CD4-positive, alpha-beta memory T cell (primary cell): Measurements from ENCODE around the gene BCL2L11. TPM values are rescaled to one million over a fixed set of nuclear protein-coding genes. Genes with fewer than 3 reads are reported as not detected.
A peak's percentile ranks its signal among the peaks of the same experiment; 100 is the strongest.

Experiments
- CTCF ChIA-PET: fragments of 350-600 bp; sonication (Branson Sonifier 250); formaldehyde crosslinking; loops from one replicate; lab custom pipeline; 2021; ENCODE audit warnings: inconsistent platforms; ENCODE audit not compliant: partially characterized antibody; lab: Charles Lee
- POLR2A ChIA-PET: fragments of 350-600 bp; sonication (Branson Sonifier 250); formaldehyde crosslinking; loops from one replicate; lab custom pipeline; 2021; ENCODE audit not compliant: partially characterized antibody; lab: Charles Lee
- DNase-seq, 5 donors: peaks; one replicate each; pipeline versions ENCODE4 v3.0.0 to v3.0.0-alpha.2; 2020 to 2022; ENCODE audit warnings: mixed read lengths in 1 of 5
- H3K27ac ChIP-seq: one replicate; pipeline ENCODE4 v1.7.0; 2013; ENCODE audit warnings: low read depth, low read length
- H3K27me3 ChIP-seq: 2 replicates; pipeline ENCODE4 v1.7.0; 2013; ENCODE audit warnings: mild to moderate bottlenecking, low read length, moderate library complexity; ENCODE audit not compliant: insufficient read depth
- H3K36me3 ChIP-seq: 2 replicates; pipeline ENCODE4 v1.7.0; 2013; ENCODE audit warnings: mild to moderate bottlenecking, low read length, moderate library complexity; ENCODE audit not compliant: insufficient read depth
- H3K4me1 ChIP-seq: 2 replicates; pipeline ENCODE4 v1.7.0; 2013; ENCODE audit warnings: mild to moderate bottlenecking, low read length, moderate library complexity; ENCODE audit not compliant: insufficient read depth
- H3K4me3 ChIP-seq, 2 donors: one replicate each; pipeline ENCODE4 v1.7.0; 2013; ENCODE audit warnings: low read length in 2 of 2, mild to moderate bottlenecking in 1 of 2
- H3K9me3 ChIP-seq, 2 donors: one replicate each; pipeline ENCODE4 v1.7.0; 2013; ENCODE audit warnings: low read length in 2 of 2, control low read depth in 1 of 2; ENCODE audit not compliant: control insufficient read depth in 1 of 2
- H3K27ac Mint-ChIP-seq, 7 donors: one replicate each; pipeline ENCODE4 v1.8.0; 2020 to 2021; ENCODE audit warnings: mixed read lengths in 7 of 7, mild to moderate bottlenecking in 6 of 7, inconsistent platforms in 3 of 7, moderate library complexity in 3 of 7
- H3K27me3 Mint-ChIP-seq, 2 donors: one replicate each; pipeline ENCODE4 v1.8.0; 2020 to 2021; ENCODE audit warnings: mixed read lengths in 2 of 2
- H3K36me3 Mint-ChIP-seq, 2 donors: one replicate each; pipeline ENCODE4 v1.8.0; 2020 to 2021; ENCODE audit warnings: mixed read lengths in 2 of 2, inconsistent platforms in 1 of 2, mild to moderate bottlenecking in 1 of 2
- H3K4me1 Mint-ChIP-seq, 4 donors: one replicate each; pipeline ENCODE4 v1.8.0; 2020 to 2021; ENCODE audit warnings: mixed read lengths in 4 of 4, mild to moderate bottlenecking in 1 of 4
- H3K4me3 Mint-ChIP-seq, 8 donors: one replicate each; pipeline ENCODE4 v1.8.0; 2020 to 2021; ENCODE audit warnings: mixed read lengths in 8 of 8, mild to moderate bottlenecking in 7 of 8, moderate library complexity in 6 of 8, inconsistent platforms in 3 of 8
- H3K9me3 Mint-ChIP-seq, 8 donors: one replicate each; pipeline ENCODE4 v1.8.0; 2020 to 2021; ENCODE audit warnings: mixed read lengths in 8 of 8, mild to moderate bottlenecking in 5 of 8, inconsistent platforms in 3 of 8, moderate library complexity in 1 of 8
- intact Hi-C: fragments of 100-400 bp; cut with micrococcal nuclease; formaldehyde crosslinking; loops from one replicate; pipeline ENCODE4 v1.15.1; 2023
- polyA plus RNA-seq, 2 donors: library from polyadenylated mRNA; unstranded; fragments of 300-500 nt; fragmentation: Illumina TruSeq; gene quantifications; one replicate each; pipeline ENCODE4 v1.2.3, GENCODE V29; 2021
- total RNA-seq, 2 experiments: library from RNA; stranded (reverse); gene quantifications; one replicate each; pipeline ENCODE4 v1.2.3, GENCODE V29; 2021

Gene BCL2L11
- total and polyA plus RNA-seq, 4 experiments from 2014 or later, result 4.7 to 34.1 (median 24.6) TPM

DNA sequence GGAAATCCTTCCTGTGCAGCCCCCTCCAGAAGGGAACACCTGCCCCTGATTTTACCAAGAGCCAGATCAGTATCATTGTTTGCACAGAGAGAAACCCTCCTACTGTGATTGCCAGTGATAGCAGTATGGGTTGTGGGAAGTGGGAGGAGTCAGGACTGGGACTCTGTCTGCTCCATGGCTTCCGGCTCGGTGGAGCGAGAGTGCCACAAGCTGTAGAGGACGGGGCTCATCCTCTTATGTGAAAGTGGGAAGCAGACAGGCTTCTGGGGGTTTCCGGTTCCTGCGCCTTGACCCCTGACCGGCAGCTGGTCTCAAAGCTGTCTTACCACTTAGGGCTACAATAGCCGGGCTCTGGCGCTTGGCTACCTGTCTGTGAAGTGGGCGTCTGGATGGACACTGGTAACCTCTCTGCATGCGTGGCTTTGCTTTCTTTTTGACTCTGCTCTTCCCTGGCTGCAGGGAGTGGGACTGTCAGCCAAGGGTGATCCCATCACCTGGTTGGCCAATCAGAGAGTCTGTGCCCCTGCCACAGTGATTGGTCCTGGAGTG is 79.7 kb downstream of the BCL2L11 start:
- no peaks in the 10 kb centered on the region for H3K4me1 ChIP-seq
- no peaks in the 10 kb centered on the region for H3K36me3 ChIP-seq
- ChIA-PET POLR2A (no interaction called here), CTCF (no interaction called here)
- H3K27me3 Mint-ChIP-seq, result no peaks in the 10 kb centered on the region
- peak overlapping the region in 1 of 7 donors; percentile 62 for H3K27ac Mint-ChIP-seq
- no peaks in the 10 kb centered on the region for H3K27me3 ChIP-seq
- H3K27ac ChIP-seq, result no peak overlapping the region
- H3K36me3 Mint-ChIP-seq, result no peaks in the 10 kb centered on the region
- H3K4me1 Mint-ChIP-seq, result peaks cover 0 to 5% (median 2%) of the 10 kb centered on the region in 4 donors
- no peak for DNase-seq
- H3K9me3 Mint-ChIP-seq, result no peaks in the 10 kb centered on the region
- no peaks in the 10 kb centered on the region for H3K9me3 ChIP-seq
- intact Hi-C loops, result no loop called here
- no peak overlapping the region for H3K4me3 Mint-ChIP-seq
- no peak overlapping the region for H3K4me3 ChIP-seq

DNA sequence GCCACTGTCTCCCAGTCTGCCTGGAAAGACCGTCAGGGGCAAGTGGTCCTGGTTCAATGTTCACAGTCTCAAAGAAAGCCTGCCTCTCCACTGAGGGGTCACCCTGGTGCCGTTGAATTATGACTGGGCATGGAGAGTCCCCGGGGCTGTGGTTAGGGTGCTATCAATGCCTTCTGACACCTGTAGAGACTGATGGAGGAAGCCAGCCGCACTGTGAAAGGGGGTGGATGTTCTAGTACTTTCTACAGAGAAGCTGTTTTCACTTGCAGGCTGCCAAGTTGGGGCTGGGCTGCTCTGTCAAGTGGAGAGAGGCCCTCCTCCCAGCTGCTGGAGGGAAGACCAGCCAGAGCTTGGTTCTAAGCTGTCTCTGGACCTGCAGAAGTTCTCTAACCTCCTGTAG is 80.5 kb downstream of the BCL2L11 start:
- H3K27me3 Mint-ChIP-seq, result no peaks in the 10 kb centered on the region
- Histone ChIP-seq H3K9me3 (no peaks in the 10 kb centered on the region), H3K4me1 (no peaks in the 10 kb centered on the region), H3K36me3 (no peaks in the 10 kb centered on the region), H3K27ac (no peak overlapping the region), H3K27me3 (no peaks in the 10 kb centered on the region), H3K4me3 (no peak overlapping the region)
- no peak for DNase-seq
- H3K4me3 Mint-ChIP-seq, result no peak overlapping the region
- POLR2A ChIA-PET, result no interaction called here
- CTCF ChIA-PET, result no interaction called here
- no peaks in the 10 kb centered on the region for H3K36me3 Mint-ChIP-seq
- H3K9me3 Mint-ChIP-seq, result no peaks in the 10 kb centered on the region
- H3K4me1 Mint-ChIP-seq, result peaks cover 0 to 5% (median 2%) of the 10 kb centered on the region in 4 donors
- H3K27ac Mint-ChIP-seq, result no peak overlapping the region
- intact Hi-C loops, result no loop called here

DNA sequence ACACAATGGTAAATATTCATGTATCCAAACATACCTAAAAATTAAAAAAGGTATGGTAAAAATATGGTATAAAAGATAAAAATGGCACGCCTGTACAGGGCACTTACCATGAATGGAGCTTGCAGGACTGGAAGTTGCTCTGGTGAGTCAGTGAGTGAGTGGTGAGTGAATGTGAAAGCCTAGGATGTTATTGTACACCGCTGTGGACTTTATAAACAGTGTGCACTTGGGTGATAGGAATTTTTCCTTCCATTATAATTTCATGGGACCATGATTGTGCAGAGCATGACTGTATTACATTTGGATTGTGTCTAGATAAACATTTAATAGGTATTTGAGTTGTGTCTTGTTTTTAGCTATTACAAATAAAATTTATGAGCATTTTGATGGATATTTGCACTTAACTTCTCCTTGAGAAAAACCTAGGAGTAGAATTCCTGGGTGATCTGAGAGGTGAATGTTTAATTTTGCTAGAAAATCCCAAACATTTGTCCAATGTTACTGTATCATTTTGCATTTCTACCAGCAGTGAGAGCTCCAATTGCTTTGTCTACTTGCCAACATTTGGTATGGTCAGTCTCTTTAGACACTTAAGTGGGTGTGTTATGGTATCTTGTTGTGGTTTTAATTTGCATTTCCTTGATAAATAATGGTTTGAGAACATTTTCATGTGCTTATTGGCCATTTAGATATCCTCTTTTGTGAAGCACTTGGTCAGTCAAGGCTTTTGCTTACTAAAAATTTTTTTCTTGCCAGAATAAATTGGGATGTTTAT is 81.7 kb downstream of the BCL2L11 start:
- DNase-seq, result no peak
- no peaks in the 10 kb centered on the region for H3K4me1 Mint-ChIP-seq
- no peaks in the 10 kb centered on the region for H3K36me3 Mint-ChIP-seq
- Histone ChIP-seq H3K4me3 (no peak overlapping the region), H3K9me3 (no peaks in the 10 kb centered on the region), H3K36me3 (no peaks in the 10 kb centered on the region), H3K4me1 (no peaks in the 10 kb centered on the region), H3K27ac (no peak overlapping the region), H3K27me3 (no peaks in the 10 kb centered on the region)
- intact Hi-C loops, result no loop called here
- H3K27me3 Mint-ChIP-seq, result no peaks in the 10 kb centered on the region
- no peak overlapping the region for H3K4me3 Mint-ChIP-seq
- ChIA-PET POLR2A (no interaction called here), CTCF (no interaction called here)
- H3K27ac Mint-ChIP-seq, result no peak overlapping the region
- H3K9me3 Mint-ChIP-seq, result no peaks in the 10 kb centered on the region

DNA sequence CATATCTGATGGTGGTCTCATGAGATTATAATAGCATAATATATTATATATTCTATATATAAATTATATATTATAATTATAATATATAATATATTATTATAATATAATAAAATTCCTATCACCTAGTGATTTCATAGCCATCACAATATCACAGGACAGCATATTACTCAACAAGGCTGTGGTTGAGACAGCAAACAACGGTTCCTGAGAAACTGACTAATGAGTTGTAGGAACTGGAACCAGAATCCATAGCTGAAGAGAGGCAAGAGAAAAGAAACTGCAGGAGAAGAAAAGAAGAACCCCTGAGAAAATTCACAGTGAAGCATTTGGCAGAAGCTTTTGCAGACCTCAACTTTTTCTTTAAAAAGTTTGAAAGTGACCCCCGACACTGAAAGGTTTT is 84.0 kb downstream of the BCL2L11 start:
- H3K36me3 ChIP-seq, result no peaks in the 10 kb centered on the region
- no peaks in the 10 kb centered on the region for H3K27me3 Mint-ChIP-seq
- intact Hi-C loops, result no loop called here
- POLR2A ChIA-PET, result no interaction called here
- no peak overlapping the region for H3K4me3 ChIP-seq
- peaks cover 0 to 2% (median 0%) of the 10 kb centered on the region in 8 donors for H3K9me3 Mint-ChIP-seq
- H3K4me1 Mint-ChIP-seq, result peaks cover 0 to 4% (median 1%) of the 10 kb centered on the region in 4 donors
- H3K27ac ChIP-seq, result no peak overlapping the region
- CTCF ChIA-PET, result interaction anchor here (1.2 kb wide), 1 partner anchor 10 kb away, joined by 3 read pairs; no protein-coding TSS in a partner anchor
- no peak overlapping the region for H3K4me3 Mint-ChIP-seq
- H3K27ac Mint-ChIP-seq, result no peak overlapping the region
- H3K4me1 ChIP-seq, result no peaks in the 10 kb centered on the region
- no peak for DNase-seq
- no peaks in the 10 kb centered on the region for H3K27me3 ChIP-seq
- no peaks in the 10 kb centered on the region for H3K9me3 ChIP-seq
- no peaks in the 10 kb centered on the region for H3K36me3 Mint-ChIP-seq

DNA sequence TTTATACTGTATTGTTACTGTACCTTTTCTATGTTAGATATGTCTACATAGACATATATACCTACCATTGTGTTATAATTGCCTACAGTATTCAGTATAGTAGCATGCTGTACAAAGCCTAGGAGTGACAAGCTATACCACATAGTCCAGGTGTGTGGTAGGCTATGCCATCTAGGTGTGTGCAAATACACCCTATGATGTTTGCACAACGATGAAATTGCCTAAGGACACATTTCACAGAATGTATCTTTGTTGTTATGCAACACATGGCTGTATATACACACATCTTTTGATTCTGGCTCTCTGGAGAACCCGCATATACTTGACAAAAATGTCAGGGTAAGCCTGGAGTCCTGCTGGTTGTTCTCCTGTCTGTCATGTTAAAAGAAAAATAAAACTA is 85.1 kb downstream of the BCL2L11 start:
- no peaks in the 10 kb centered on the region for H3K4me1 ChIP-seq
- CTCF ChIA-PET, result interaction anchor here (0.5 to 1.2 kb wide), 2 partner anchors 9 to 495 kb away, joined by 3 read pairs; no protein-coding TSS in a partner anchor
- no peak for DNase-seq
- no peaks in the 10 kb centered on the region for H3K9me3 ChIP-seq
- no peak overlapping the region for H3K27ac Mint-ChIP-seq
- no peaks in the 10 kb centered on the region for H3K36me3 ChIP-seq
- no peaks in the 10 kb centered on the region for H3K36me3 Mint-ChIP-seq
- H3K27ac ChIP-seq, result no peak overlapping the region
- POLR2A ChIA-PET, result no interaction called here
- H3K4me1 Mint-ChIP-seq, result peaks cover 0 to 4% (median 1%) of the 10 kb centered on the region in 4 donors
- no peak overlapping the region for H3K4me3 ChIP-seq
- intact Hi-C loops, result no loop called here
- H3K4me3 Mint-ChIP-seq, result no peak overlapping the region
- peaks cover 0 to 2% (median 0%) of the 10 kb centered on the region in 8 donors for H3K9me3 Mint-ChIP-seq
- no peaks in the 10 kb centered on the region for H3K27me3 ChIP-seq
- H3K27me3 Mint-ChIP-seq, result no peaks in the 10 kb centered on the region

DNA sequence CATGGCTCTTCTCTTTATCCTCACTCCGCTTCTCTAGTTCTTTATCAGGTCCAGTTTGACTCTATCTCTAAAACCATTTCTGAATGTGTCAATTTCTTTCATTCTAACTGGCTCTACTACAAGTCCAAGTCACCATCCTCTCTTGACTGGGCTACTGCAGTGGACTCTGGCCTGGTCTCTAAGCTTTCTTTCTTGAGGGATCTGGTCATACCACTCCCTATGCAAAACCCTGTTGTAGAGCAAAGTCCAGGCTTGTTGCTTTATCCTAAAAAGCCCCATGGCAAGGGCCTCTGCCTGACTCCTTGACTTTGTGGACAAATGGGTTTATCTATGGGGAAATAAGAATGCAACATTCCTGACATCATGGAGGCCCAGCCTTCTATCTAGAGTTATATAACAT is 87.1 kb downstream of the BCL2L11 start:
- no peak overlapping the region for H3K27ac ChIP-seq
- intact Hi-C loops, result no loop called here
- H3K27me3 ChIP-seq, result no peaks in the 10 kb centered on the region
- no peak overlapping the region for H3K4me3 Mint-ChIP-seq
- ChIA-PET CTCF (no interaction called here), POLR2A (no interaction called here)
- H3K9me3 ChIP-seq, result no peaks in the 10 kb centered on the region
- no peaks in the 10 kb centered on the region for H3K4me1 ChIP-seq
- DNase-seq, result no peak
- no peak overlapping the region for H3K27ac Mint-ChIP-seq
- H3K36me3 ChIP-seq, result no peaks in the 10 kb centered on the region
- H3K4me1 Mint-ChIP-seq, result peaks cover 0 to 4% (median 1%) of the 10 kb centered on the region in 4 donors
- no peak overlapping the region for H3K4me3 ChIP-seq
- no peaks in the 10 kb centered on the region for H3K36me3 Mint-ChIP-seq
- H3K27me3 Mint-ChIP-seq, result no peaks in the 10 kb centered on the region
- H3K9me3 Mint-ChIP-seq, result peaks cover 0 to 6% (median under 1%) of the 10 kb centered on the region in 8 donors

DNA sequence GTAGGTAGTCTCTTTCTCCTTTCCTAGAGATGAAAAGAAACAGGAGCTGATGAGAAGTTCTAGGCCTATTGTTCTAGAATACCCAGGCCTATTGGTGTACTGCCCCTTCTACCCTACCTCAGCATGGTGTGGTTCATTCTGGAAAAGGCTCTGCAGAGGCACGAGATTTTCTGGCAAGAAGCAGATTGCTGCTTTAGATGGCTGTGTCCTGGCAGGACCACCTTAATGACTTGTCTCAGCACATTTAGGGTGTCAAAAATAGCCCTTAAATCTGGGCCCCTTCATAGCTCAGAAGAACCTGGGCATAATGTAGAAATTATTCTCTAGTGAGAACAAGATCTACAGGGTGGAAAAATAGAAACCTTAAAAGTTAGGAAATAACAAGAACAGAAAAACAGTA is 87.9 kb downstream of the BCL2L11 start:
- Histone ChIP-seq H3K4me1 (no peaks in the 10 kb centered on the region), H3K9me3 (no peaks in the 10 kb centered on the region), H3K27me3 (no peaks in the 10 kb centered on the region), H3K27ac (no peak overlapping the region), H3K4me3 (no peak overlapping the region), H3K36me3 (no peaks in the 10 kb centered on the region)
- no peaks in the 10 kb centered on the region for H3K27me3 Mint-ChIP-seq
- H3K4me3 Mint-ChIP-seq, result no peak overlapping the region
- intact Hi-C loops, result no loop called here
- no peak for DNase-seq
- H3K27ac Mint-ChIP-seq, result no peak overlapping the region
- H3K36me3 Mint-ChIP-seq, result no peaks in the 10 kb centered on the region
- CTCF ChIA-PET, result interaction anchor here (1.5 kb wide), 1 partner anchor 14 kb away, joined by 3 read pairs; no protein-coding TSS in a partner anchor
- peaks cover 0 to 11% (median 6%) of the 10 kb centered on the region in 8 donors for H3K9me3 Mint-ChIP-seq
- POLR2A ChIA-PET, result no interaction called here
- H3K4me1 Mint-ChIP-seq, result peaks cover 0 to 4% (median 1%) of the 10 kb centered on the region in 4 donors
